HEK293 (cell line): ENCODE measurements around the gene JPH4.

Source experiments
- CTCF ChIA-PET: fragments of 350-600 bp; formaldehyde crosslinking; extraction: SDS; loops from one replicate; lab custom pipeline; 2021; ENCODE audit warnings: antibody characterized with exemption; lab: Yijun Ruan, JAX
- POLR2A ChIA-PET: fragments of 300-600 bp; formaldehyde crosslinking; extraction: SDS; loops from one replicate; lab custom pipeline; 2020; ENCODE audit warnings: antibody characterized with exemption, inconsistent platforms; lab: Yijun Ruan, JAX
- H3K27ac ChIP-seq: fragments of 200-500 bp; sonication (Bioruptor generic); 2 replicates; pipeline ENCODE4 v1.5.1; 2014; ENCODE audit warnings: low read depth, low read length, control low read depth, inconsistent platforms; ENCODE audit errors: extremely low read depth
- H3K36me3 ChIP-seq, 2 experiments: fragments of 200-500 bp in 1 of 2; sonication (Bioruptor generic) in 1 of 2; 1 replicate in 1 of 2; 2 replicates in 1 of 2; pipeline ENCODE4 v1.5.1; 2014 to 2017; ENCODE audit warnings: inconsistent platforms in 2 of 2, low read length in 2 of 2; ENCODE audit not compliant: control insufficient read depth in 2 of 2, insufficient read depth in 1 of 2
- H3K4me1 ChIP-seq: fragments of 200-500 bp; sonication (Bioruptor generic); 2 replicates; pipeline ENCODE4 v1.5.1; 2014; ENCODE audit warnings: mild to moderate bottlenecking, low read length, inconsistent platforms; ENCODE audit not compliant: control insufficient read depth, insufficient read depth
- H3K4me3 ChIP-seq: 2 replicates; pipeline ENCODE4 v1.5.1; 2011; ENCODE audit warnings: low read depth, mild to moderate bottlenecking, control low read depth, low read length, moderate library complexity
- H3K9me3 ChIP-seq: fragments of 200-500 bp; sonication (Bioruptor generic); 2 replicates; pipeline ENCODE4 v1.5.1; 2014; ENCODE audit warnings: low read depth, low read length, inconsistent platforms; ENCODE audit not compliant: control insufficient read depth, insufficient read depth
- GLIS1 ChIP-seq: fragments of 450-650 bp; formaldehyde crosslinking; IDR thresholded peaks from 2 replicates; pipeline ENCODE4 v1.5.1; 2016; ENCODE audit warnings: missing biosample characterization, missing genetic modification characterization
- KLF17 ChIP-seq: fragments of 450-650 bp; formaldehyde crosslinking; IDR thresholded peaks from 2 replicates; pipeline ENCODE4 v1.5.1; 2016; ENCODE audit warnings: missing biosample characterization, missing genetic modification characterization
- PATZ1 ChIP-seq: fragments of 450-650 bp; formaldehyde crosslinking; IDR thresholded peaks from 2 replicates; pipeline ENCODE4 v1.5.1; 2016; ENCODE audit warnings: missing biosample characterization, missing genetic modification characterization
- PRDM4 ChIP-seq: fragments of 450-650 bp; formaldehyde crosslinking; IDR thresholded peaks from 2 replicates; pipeline ENCODE4 v1.5.1; 2017; ENCODE audit warnings: missing biosample characterization, missing genetic modification characterization
- RBAK ChIP-seq: fragments of 450-650 bp; formaldehyde crosslinking; IDR thresholded peaks from 2 replicates; pipeline ENCODE4 v1.5.1; 2016; ENCODE audit warnings: missing biosample characterization, missing genetic modification characterization
- REPIN1 ChIP-seq: fragments of 450-650 bp; formaldehyde crosslinking; IDR thresholded peaks from 2 replicates; pipeline ENCODE4 v1.5.1; 2017; ENCODE audit warnings: missing biosample characterization, missing genetic modification characterization, low read depth
- SALL2 ChIP-seq: fragments of 450-650 bp; formaldehyde crosslinking; IDR thresholded peaks from 2 replicates; pipeline ENCODE4 v1.5.0; 2017; ENCODE audit warnings: missing biosample characterization, mild to moderate bottlenecking, missing genetic modification characterization, borderline replicate concordance
- SCRT2 ChIP-seq: fragments of 450-650 bp; formaldehyde crosslinking; IDR thresholded peaks from 2 replicates; pipeline ENCODE4 v1.5.1; 2016; ENCODE audit warnings: missing biosample characterization, missing genetic modification characterization
- ZBTB20 ChIP-seq: fragments of 450-650 bp; formaldehyde crosslinking; IDR thresholded peaks from 2 replicates; pipeline ENCODE4 v1.5.1; 2016; ENCODE audit warnings: missing biosample characterization, missing genetic modification characterization
- ZBTB6 ChIP-seq: fragments of 450-650 bp; formaldehyde crosslinking; IDR thresholded peaks from 2 replicates; pipeline ENCODE4 v1.5.1; 2017; ENCODE audit warnings: missing biosample characterization, missing genetic modification characterization
- ZFP69B ChIP-seq: fragments of 450-650 bp; formaldehyde crosslinking; IDR thresholded peaks from 2 replicates; pipeline ENCODE4 v1.5.1; 2016; ENCODE audit warnings: missing biosample characterization, missing genetic modification characterization
- ZIC2 ChIP-seq: fragments of 450-650 bp; formaldehyde crosslinking; IDR thresholded peaks from 2 replicates; pipeline ENCODE4 v1.5.1; 2016; ENCODE audit warnings: missing biosample characterization, missing genetic modification characterization
- ZNF2 ChIP-seq: fragments of 450-650 bp; formaldehyde crosslinking; IDR thresholded peaks from 2 replicates; pipeline ENCODE4 v1.5.1; 2016; ENCODE audit warnings: missing biosample characterization, missing genetic modification characterization
- ZNF292 ChIP-seq: fragments of 450-650 bp; formaldehyde crosslinking; IDR thresholded peaks from 2 replicates; pipeline ENCODE4 v1.5.1; 2016; ENCODE audit warnings: low read depth, missing biosample characterization, missing genetic modification characterization, borderline replicate concordance
- ZNF311 ChIP-seq: fragments of 450-650 bp; formaldehyde crosslinking; IDR thresholded peaks from 2 replicates; pipeline ENCODE4 v1.5.1; 2017; ENCODE audit warnings: missing biosample characterization, missing genetic modification characterization, borderline replicate concordance
- ZNF350 ChIP-seq: fragments of 450-650 bp; formaldehyde crosslinking; IDR thresholded peaks from 2 replicates; pipeline ENCODE4 v1.5.0; 2017; ENCODE audit warnings: missing biosample characterization, mild to moderate bottlenecking, missing genetic modification characterization
- ZNF555 ChIP-seq: fragments of 450-650 bp; formaldehyde crosslinking; conservative IDR thresholded peaks from 2 replicates; pipeline ENCODE4 v1.5.1; 2017; ENCODE audit warnings: missing biosample characterization, mild to moderate bottlenecking, missing genetic modification characterization, inconsistent platforms
- ZNF600 ChIP-seq: fragments of 450-650 bp; formaldehyde crosslinking; IDR thresholded peaks from 2 replicates; pipeline ENCODE4 v1.5.1; 2016; ENCODE audit warnings: missing biosample characterization, missing genetic modification characterization
- ZNF654 ChIP-seq: fragments of 450-650 bp; formaldehyde crosslinking; IDR thresholded peaks from 2 replicates; pipeline ENCODE4 v1.5.1; 2016; ENCODE audit warnings: low read depth, missing biosample characterization, missing genetic modification characterization
- ZNF692 ChIP-seq: fragments of 450-650 bp; formaldehyde crosslinking; IDR thresholded peaks from 2 replicates; pipeline ENCODE4 v1.5.1; 2016; ENCODE audit warnings: missing biosample characterization, missing genetic modification characterization
- TF ChIP-seq, protein P1 (sequence below): fragments of 450-650 bp; formaldehyde crosslinking; IDR thresholded peaks from 2 replicates; pipeline ENCODE4 v1.5.1; 2016; ENCODE audit warnings: missing biosample characterization, missing genetic modification characterization

JPH4 gene

DNA sequence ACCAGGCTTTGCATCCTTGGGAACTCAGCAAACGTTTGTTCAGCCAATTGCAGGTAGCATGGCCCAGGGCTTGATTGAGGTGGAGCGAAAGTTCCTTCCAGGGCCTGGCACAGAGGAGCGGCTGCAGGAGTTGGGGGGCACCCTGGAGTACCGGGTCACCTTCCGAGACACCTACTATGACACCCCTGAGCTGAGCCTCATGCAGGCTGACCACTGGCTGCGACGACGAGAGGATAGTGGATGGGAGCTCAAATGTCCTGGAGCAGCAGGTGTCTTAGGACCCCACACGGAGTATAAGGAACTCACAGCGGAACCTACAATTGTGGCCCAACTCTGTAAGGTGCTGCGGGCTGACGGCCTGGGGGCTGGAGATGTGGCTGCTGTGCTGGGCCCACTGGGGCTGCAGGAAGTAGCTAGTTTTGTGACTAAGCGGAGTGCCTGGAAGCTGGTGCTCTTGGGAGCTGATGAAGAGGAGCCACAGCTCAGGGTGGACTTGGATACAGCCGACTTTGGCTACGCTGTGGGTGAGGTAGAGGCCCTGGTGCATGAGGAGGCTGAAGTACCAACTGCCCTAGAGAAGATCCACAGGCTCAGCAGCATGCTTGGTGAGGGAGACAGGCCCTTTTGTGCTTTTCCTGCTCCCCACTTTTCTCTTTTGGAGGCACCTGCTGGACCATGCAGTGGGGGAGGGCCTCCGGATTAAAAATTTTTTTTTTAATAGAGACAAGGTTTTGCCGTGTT, 21.7 kb downstream of the JPH4 start:
- peak overlapping the region; percentile 81 for H3K27ac ChIP-seq
- H3K9me3 ChIP-seq, result no peaks in the 10 kb centered on the region
- CTCF ChIA-PET, result interaction anchor here (10.1 kb wide), 1 partner anchor 77 kb away, joined by 338 read pairs; no protein-coding TSS in a partner anchor
- TF ChIP-seq ZNF311 (tag by site-specific recombination), result no peak
- TF ChIP-seq ZIC2 (tag by site-specific recombination), result peak; percentile 92
- no peak for TF ChIP-seq ZNF350
- no peak for TF ChIP-seq KLF17 (tag by site-specific recombination)
- no peak for TF ChIP-seq ZNF2 (tag by site-specific recombination)
- TF ChIP-seq ZNF600, result peak; percentile 73
- TF ChIP-seq ZNF692 (tag by site-specific recombination), result peak; percentile 86
- peak; percentile 83 for TF ChIP-seq ZFP69B (tag by site-specific recombination)
- no peak for TF ChIP-seq RBAK
- TF ChIP-seq SCRT2 (tag by site-specific recombination), result peak; percentile 58
- peak; percentile 84 for TF ChIP-seq GLIS1 (tag by site-specific recombination)
- no peak for TF ChIP-seq REPIN1 (tag by site-specific recombination)
- TF ChIP-seq PATZ1 (tag by site-specific recombination), result peak; percentile 49; the same call in 1 of the 2 replicates
- peak; percentile 78 for TF ChIP-seq ZBTB20 (tag by site-specific recombination)
- peak; percentile 1; the same call in 1 of the 2 replicates for TF ChIP-seq ZNF292 (tag by site-specific recombination)
- TF ChIP-seq, protein P1, sequence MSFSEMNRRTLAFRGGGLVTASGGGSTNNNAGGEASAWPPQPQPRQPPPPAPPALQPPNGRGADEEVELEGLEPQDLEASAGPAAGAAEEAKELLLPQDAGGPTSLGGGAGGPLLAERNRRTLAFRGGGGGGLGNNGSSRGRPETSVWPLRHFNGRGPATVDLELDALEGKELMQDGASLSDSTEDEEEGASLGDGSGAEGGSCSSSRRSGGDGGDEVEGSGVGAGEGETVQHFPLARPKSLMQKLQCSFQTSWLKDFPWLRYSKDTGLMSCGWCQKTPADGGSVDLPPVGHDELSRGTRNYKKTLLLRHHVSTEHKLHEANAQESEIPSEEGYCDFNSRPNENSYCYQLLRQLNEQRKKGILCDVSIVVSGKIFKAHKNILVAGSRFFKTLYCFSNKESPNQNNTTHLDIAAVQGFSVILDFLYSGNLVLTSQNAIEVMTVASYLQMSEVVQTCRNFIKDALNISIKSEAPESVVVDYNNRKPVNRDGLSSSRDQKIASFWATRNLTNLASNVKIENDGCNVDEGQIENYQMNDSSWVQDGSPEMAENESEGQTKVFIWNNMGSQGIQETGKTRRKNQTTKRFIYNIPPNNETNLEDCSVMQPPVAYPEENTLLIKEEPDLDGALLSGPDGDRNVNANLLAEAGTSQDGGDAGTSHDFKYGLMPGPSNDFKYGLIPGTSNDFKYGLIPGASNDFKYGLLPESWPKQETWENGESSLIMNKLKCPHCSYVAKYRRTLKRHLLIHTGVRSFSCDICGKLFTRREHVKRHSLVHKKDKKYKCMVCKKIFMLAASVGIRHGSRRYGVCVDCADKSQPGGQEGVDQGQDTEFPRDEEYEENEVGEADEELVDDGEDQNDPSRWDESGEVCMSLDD (tag by site-specific recombination), result peak; percentile 17; the same call in 1 of the 2 replicates
- no peak for TF ChIP-seq ZNF654 (tag by site-specific recombination)
- TF ChIP-seq PRDM4 (tag by site-specific recombination), result no peak
- TF ChIP-seq SALL2, result no peak
- no peak for TF ChIP-seq ZNF555 (tag by site-specific recombination)
- no peak for TF ChIP-seq ZBTB6
- POLR2A ChIA-PET, result interaction anchor here (0.6 to 1.1 kb wide), 4 partner anchors 22 to 579 kb away, joined by 3 to 4 read pairs (median 3); partner anchors contain the start of genes JPH4 and PSME1
- H3K36me3 ChIP-seq, result peaks cover 10 to 43% of the 10 kb centered on the region in 2 experiments; a peak in 2 of 3 replicates
- peak overlapping the region; percentile 85 for H3K4me3 ChIP-seq
- H3K4me1 ChIP-seq, result peaks cover 9% of the 10 kb centered on the region
